Measurements from ENCODE around the gene PARP3. TPM values are rescaled to one million over a fixed set of nuclear protein-coding genes. Genes with fewer than 3 reads are reported as not detected.
"Not testable (repeated sequence)": the region's sequence is repeated elsewhere in the genome, so short reads cannot be mapped to it uniquely, and the experiment has no call there.

The PARP3 gene
- total RNA-seq (2014; rRNA removed; shearing (Covaris generic); ENCODE audit: low replicate concordance), result 29.4 and 30.0 TPM in 2 replicates

DNA sequence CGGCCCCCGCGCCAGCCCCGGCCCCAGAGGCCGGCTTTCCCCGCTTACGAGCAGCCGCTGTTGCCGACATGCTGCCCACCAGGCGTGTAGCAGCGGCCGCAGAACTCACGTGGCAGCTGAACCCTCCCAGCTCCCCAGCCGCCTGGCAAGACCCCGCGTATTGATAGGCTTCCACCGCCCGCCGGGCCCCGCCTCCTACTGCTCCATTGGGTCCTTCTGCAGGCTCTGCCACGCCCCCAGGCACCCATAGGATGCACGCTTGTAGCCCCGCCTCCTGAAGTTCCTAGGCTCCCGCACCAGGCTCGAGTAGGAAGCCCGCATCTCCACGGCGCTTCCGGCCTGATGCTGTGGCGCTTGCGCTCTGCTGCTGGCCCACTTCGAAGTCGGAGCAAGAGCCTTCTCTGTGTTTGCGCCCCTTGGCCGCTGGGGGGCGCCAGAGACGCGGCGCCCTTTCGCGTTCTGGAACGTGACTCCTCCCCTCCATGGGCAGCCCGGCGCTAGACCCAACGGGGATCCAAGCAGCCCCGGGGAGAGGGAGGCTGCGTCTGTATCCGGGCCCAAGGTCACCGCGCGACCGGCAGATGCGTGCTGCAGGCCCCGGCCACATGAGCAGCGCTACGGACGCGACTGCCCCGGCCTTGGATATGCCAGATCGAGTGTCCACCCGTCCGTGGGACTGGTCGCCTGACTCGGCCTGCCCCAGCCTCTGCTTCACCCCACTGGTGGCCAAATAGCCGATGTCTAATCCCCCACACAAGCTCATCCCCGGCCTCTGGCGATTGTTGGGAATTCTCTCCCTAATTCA is at the start of gene PARP3, which contains the start of gene RRP9:
Gene PARP3 (plus strand): TSS at position 566 of the 805 bp plus-strand sequence. CDS start 993 bp downstream, outside the sequence.
Gene RRP9 (minus strand): TSS at position 107 of the 805 bp plus-strand sequence. CDS start 37 bp downstream, at position 70.
- in situ Hi-C loops (cut with HindIII; ENCODE audit: low pct_unique_long_range_greater_than_20kb, low sequenced_read_pairs), result no loop called here

DNA sequence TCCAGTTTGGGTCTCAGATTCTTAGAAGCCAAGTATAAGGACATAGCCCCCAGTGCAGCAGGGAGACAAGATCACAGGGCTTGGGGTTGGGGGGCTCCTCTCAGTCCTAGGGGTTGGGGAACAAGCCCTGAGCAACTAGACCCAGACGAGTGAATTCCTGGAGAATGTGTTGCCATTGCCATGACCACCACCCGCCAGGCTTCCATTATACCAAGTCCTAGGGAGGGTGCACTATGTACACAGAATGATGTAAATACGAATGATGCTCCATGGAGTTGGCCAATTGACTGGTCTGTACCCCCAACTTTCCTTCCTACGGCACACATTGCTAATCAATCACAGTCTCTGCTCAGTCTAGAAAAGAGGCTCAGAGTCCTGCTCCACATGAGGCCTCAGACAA is 47.8 kb upstream of the PARP3 start:
- in situ Hi-C loops (cut with HindIII; ENCODE audit: low pct_unique_long_range_greater_than_20kb, low sequenced_read_pairs), result no loop called here
- no peak for DNase-seq (ENCODE audit: low read depth)

More for the DNA sequence above, at the start of gene PARP3, which contains the start of gene RRP9:
- peak; percentile 99 for DNase-seq (ENCODE audit: low read depth)

- DNase-seq (ENCODE audit: low read depth), result no peak
- in situ Hi-C loops (cut with HindIII; ENCODE audit: low pct_unique_long_range_greater_than_20kb, low sequenced_read_pairs), result no loop called here
Measured at GRCh38 chr3:51894939-51895338, 47.2 kb upstream of the PARP3 start.

GRCh38 chr3:51896607-51897305 is 45.4 kb upstream of the PARP3 start:
- in situ Hi-C loops (cut with HindIII; ENCODE audit: low pct_unique_long_range_greater_than_20kb, low sequenced_read_pairs), result no loop called here
- DNase-seq (ENCODE audit: low read depth), result no peak

DNA sequence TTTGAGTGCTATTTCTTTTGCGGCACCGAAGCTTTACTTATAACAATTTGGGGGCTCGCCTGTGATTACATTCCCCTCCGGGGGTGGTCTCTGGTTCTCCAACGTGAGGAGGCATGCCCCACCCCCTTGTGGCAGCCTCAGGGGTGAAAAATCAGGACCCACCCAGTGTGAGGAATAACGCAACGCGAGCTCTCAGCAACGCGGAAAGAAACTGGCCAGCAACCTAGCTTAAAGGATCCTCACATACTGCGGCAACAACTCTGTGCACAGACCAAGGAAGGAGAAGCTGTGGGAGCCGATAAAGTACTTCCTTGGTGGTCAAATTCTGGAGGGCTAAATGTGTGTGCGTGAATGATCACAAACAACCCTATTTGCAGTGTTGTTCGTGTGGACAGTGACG is 44.8 kb upstream of the PARP3 start:
- in situ Hi-C loops (cut with HindIII; ENCODE audit: low pct_unique_long_range_greater_than_20kb, low sequenced_read_pairs), result no loop called here
- DNase-seq (ENCODE audit: low read depth), result no peak

- DNase-seq (ENCODE audit: low read depth); in situ Hi-C loops (cut with HindIII; ENCODE audit: low pct_unique_long_range_greater_than_20kb, low sequenced_read_pairs): not testable (repeated sequence)
Measured at GRCh38 chr3:51900043-51900442, 42.1 kb upstream of the PARP3 start.

GRCh38 chr3:51902361-51902760 is 39.8 kb upstream of the PARP3 start:
- peak; percentile 56 for DNase-seq (ENCODE audit: low read depth)
- in situ Hi-C loops (cut with HindIII; ENCODE audit: low pct_unique_long_range_greater_than_20kb, low sequenced_read_pairs), result not testable (repeated sequence)

GRCh38 chr3:51904034-51904823 is 37.9 kb upstream of the PARP3 start:
- no peak for DNase-seq (ENCODE audit: low read depth)
- in situ Hi-C loops (cut with HindIII; ENCODE audit: low pct_unique_long_range_greater_than_20kb, low sequenced_read_pairs), result no loop called here

DNA sequence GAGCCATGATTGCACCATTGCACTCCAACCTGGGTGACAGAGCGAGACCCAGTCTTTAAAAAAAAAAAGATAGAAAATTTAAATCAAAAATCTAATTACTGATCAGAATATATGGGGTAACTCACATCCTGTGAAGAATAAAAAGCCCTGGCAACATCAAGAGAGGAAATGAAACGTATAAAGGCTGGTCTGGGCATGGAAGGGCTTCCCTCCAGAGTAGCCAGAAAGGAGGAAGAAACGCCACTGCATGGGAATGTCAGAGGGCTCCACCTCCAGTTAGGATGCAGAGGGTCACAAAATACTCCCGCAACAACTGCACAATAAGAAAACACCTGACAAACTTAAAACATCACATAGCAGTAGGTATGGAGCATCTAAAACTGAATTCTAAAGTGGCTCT is 34.1 kb upstream of the PARP3 start:
- DNase-seq (ENCODE audit: low read depth), result no peak
- in situ Hi-C loops (cut with HindIII; ENCODE audit: low pct_unique_long_range_greater_than_20kb, low sequenced_read_pairs), result no loop called here

DNA sequence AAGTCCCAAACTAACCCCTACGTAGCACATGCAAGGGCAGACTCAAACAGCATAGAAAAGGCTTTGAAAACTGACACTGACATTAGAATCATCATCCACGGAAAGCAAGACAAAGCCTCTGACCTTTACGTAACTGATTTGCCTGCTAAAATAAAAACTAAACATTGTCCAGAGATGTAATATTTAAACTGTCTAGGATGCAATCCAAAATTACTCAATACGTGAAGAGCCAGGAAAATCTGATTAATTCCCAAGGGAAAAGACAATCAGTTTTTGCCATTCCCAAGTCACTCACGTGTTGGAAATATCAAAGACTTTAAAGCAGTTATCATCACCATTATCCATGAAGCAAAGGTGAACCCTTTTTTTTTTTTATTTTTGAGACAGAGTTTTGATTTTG is 25.7 kb upstream of the PARP3 start:
- in situ Hi-C loops (cut with HindIII; ENCODE audit: low pct_unique_long_range_greater_than_20kb, low sequenced_read_pairs), result no loop called here
- no peak for DNase-seq (ENCODE audit: low read depth)

GRCh38 chr3:51921081-51921578 is 21.0 kb upstream of the PARP3 start:
- in situ Hi-C loops (cut with HindIII; ENCODE audit: low pct_unique_long_range_greater_than_20kb, low sequenced_read_pairs), result no loop called here
- no peak for DNase-seq (ENCODE audit: low read depth)

- no peak for DNase-seq (ENCODE audit: low read depth)
- in situ Hi-C loops (cut with HindIII; ENCODE audit: low pct_unique_long_range_greater_than_20kb, low sequenced_read_pairs), result no loop called here
Measured at GRCh38 chr3:51927061-51927977, 14.8 kb upstream of the PARP3 start.

DNA sequence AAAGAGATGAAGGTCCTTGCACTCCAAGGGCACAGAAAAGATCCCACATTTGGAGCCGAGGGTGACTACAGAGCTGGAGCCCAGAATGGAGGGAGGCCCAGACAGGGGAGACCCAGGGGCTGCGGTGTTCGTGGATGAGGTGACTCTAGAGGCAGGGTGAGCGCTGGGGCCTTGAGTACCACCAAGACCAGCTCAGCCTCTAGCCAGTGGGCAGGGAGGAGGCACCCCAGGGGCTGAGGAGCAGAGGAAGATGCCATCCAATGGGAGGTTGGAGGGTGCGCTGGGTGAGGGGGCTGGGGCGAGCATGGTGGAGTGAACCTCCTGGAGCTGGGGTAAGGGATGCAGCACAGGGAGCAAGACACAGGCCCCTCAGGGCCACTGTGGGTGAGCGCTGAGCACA is 13.7 kb upstream of the PARP3 start:
- no peak for DNase-seq (ENCODE audit: low read depth)
- in situ Hi-C loops (cut with HindIII; ENCODE audit: low pct_unique_long_range_greater_than_20kb, low sequenced_read_pairs), result no loop called here

GRCh38 chr3:51928981-51929380 is 13.2 kb upstream of the PARP3 start:
- DNase-seq (ENCODE audit: low read depth); in situ Hi-C loops (cut with HindIII; ENCODE audit: low pct_unique_long_range_greater_than_20kb, low sequenced_read_pairs): not testable (repeated sequence)

DNA sequence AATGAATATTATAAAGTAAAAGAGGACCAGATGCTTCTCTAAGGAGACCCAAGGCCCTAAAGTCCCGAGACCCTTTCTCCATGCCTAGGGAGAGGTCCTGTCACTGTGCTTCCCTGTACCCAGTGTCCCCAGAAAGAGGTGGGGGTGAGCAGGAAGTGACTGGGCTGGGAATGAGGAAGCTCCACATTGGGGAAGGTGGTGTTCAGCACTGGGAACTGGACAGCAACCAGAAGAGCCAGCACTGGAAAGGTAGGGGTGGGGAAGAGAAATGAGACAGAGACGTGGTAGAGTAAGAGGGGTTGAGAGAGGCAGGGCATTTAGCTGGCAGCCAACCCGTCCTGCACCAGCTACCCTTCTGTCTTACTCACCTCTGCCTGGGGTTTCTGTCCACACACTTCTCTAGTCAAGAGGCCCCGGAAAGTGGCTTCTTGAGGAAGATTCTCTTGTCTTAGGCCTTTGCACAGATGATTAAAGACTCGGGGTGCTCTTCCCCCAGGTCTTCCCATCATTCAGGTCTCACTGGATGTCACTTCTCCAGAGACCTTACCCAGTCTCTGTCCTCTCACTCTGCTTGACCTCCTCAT is 12.7 kb upstream of the PARP3 start:
- in situ Hi-C loops (cut with HindIII; ENCODE audit: low pct_unique_long_range_greater_than_20kb, low sequenced_read_pairs), result no loop called here

DNA sequence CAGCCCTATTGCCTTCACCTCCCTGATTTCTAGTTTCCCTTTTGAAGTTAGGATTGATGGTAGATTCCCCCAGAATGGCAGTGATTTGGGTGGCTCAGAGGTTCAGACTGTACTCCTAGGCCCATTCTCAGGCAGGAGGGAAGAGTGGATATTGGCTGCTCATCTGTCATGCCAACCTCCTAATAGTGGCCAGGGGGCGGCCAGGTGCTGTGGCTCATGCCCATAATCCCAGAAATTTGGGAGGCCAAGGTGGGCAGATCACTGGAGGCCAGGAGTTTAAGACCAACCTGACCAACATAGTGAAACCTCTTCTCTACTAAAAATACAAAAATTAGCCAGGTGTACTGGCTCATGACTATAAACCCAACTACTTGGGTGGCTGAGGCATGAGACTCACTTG is 11.7 kb upstream of the PARP3 start:
- in situ Hi-C loops (cut with HindIII; ENCODE audit: low pct_unique_long_range_greater_than_20kb, low sequenced_read_pairs), result no loop called here
- no peak for DNase-seq (ENCODE audit: low read depth)

More for the DNA sequence above, 12.7 kb upstream of the PARP3 start:
- peak; percentile 33 for DNase-seq (ENCODE audit: low read depth)

DNA sequence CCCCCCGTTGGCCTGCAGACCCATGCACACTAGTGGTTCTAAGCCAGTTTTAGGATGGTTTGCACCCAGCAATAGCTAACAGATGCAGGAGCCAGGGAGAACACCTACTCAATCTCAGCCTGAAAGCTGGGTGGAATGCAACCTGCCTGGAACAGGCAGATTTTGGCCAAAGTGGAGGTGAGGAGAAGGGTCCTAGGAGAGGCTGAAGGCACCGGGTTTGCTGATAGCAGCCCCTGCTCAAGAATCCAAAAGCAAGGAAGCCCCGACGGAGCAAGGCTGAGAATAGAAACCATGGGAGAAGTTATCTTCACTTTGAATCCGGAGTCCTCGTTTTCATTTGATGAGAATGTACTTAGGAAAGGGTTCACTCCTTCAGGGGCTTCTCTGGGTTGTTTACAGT is 10.4 kb upstream of the PARP3 start:
- in situ Hi-C loops (cut with HindIII; ENCODE audit: low pct_unique_long_range_greater_than_20kb, low sequenced_read_pairs), result no loop called here
- no peak for DNase-seq (ENCODE audit: low read depth)
